Activated CD8-positive, alpha-beta memory T cell treated with anti-CD3 and anti-CD28 coated beads for 48 hours (primary cell): ENCODE data around the gene OSBPL10.
"Not testable (repeated sequence)": the region's sequence is repeated elsewhere in the genome, so short reads cannot be mapped to it uniquely, and the experiment has no call there.

ENCODE experiments used
- DNase-seq, 3 experiments: peaks; one replicate each; pipeline ENCODE4 v3.0.0-alpha.2; 2020; ENCODE audit warnings: low read depth in 2 of 3, low spot score in 2 of 3

Gene OSBPL10

GRCh38 chr3:31981206-31982181 is at the start of gene OSBPL10, which contains the start of gene ZNF860:
TSS of gene OSBPL10 (minus strand) at chr3:31981262. CDS start at chr3:31981179, 83 bp downstream.
TSS of gene ZNF860 (plus strand) at chr3:31981750. CDS start at chr3:31989080, 7,330 bp downstream.
- no peak for DNase-seq

- no peak for DNase-seq
These were observed 45.5 kb upstream of the OSBPL10 start for GRCh38 chr3:32026593-32026992.

- no peak for DNase-seq
These were observed 41.9 kb upstream of the OSBPL10 start for GRCh38 chr3:32022947-32023346.

GRCh38 chr3:32021748-32022147 is 40.7 kb upstream of the OSBPL10 start:
- no peak for DNase-seq

GRCh38 chr3:32021155-32021554 is 40.1 kb upstream of the OSBPL10 start:
- DNase-seq = no peak

GRCh38 chr3:32018757-32019564 is 37.9 kb upstream of the OSBPL10 start:
- DNase-seq = no peak

GRCh38 chr3:32017286-32017685 is 36.2 kb upstream of the OSBPL10 start:
- no peak for DNase-seq

- not testable (repeated sequence) for DNase-seq
These were observed 34.6 kb upstream of the OSBPL10 start for GRCh38 chr3:32015638-32016037.

GRCh38 chr3:32010699-32011098 is 29.6 kb upstream of the OSBPL10 start:
- not testable (repeated sequence) for DNase-seq

- DNase-seq = no peak
These were observed 28.9 kb upstream of the OSBPL10 start for GRCh38 chr3:32009957-32010356.

GRCh38 chr3:32009101-32009500 is 28.0 kb upstream of the OSBPL10 start:
- no peak for DNase-seq

- DNase-seq = no peak
These were observed 23.2 kb upstream of the OSBPL10 start for GRCh38 chr3:32004113-32004765.

GRCh38 chr3:32003380-32003779 is 22.3 kb upstream of the OSBPL10 start:
- no peak for DNase-seq

- DNase-seq = no peak
These were observed 21.7 kb upstream of the OSBPL10 start for GRCh38 chr3:32002561-32003368.

GRCh38 chr3:32000877-32001276 is 19.8 kb upstream of the OSBPL10 start:
- no peak for DNase-seq

- no peak for DNase-seq
These were observed 18.9 kb upstream of the OSBPL10 start for GRCh38 chr3:31999907-32000439.

- no peak for DNase-seq
These were observed 16.4 kb upstream of the OSBPL10 start for GRCh38 chr3:31997500-31997899.

- DNase-seq = no peak
These were observed 15.1 kb upstream of the OSBPL10 start for GRCh38 chr3:31996195-31996594.

- not testable (repeated sequence) for DNase-seq
These were observed 14.0 kb upstream of the OSBPL10 start for GRCh38 chr3:31995026-31995425.

- DNase-seq = no peak
These were observed 12.8 kb upstream of the OSBPL10 start for GRCh38 chr3:31993843-31994242.
